HG02885 (cell line): ENCODE data around the gene PRAMEF11.

Experiments used
- ATAC-seq: cut with Tn5 transposase; IDR thresholded peaks from one replicate; pipeline ENCODE4 v1.9.1; 2021; ENCODE audit warnings: mild to moderate bottlenecking; ENCODE audit not compliant: unreplicated experiment, poor library complexity

PRAMEF11 gene

DNA sequence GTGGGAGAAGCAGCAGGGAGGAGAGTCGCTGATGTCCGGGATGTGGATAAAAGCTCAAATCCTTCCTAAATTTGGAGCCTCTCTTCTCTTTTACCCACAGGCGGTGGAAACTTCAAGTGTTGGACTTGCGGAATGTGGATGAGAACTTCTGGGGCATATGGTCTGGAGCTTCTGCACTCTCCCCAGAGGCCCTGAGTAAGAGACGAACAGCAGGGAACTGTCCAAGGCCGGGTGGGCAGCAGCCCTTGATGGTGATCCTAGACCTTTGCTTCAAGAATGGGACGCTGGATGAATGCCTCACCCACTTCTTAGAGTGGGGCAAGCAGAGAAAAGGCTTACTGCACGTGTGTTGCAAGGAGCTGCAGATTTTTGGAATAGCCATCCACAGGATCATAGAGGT, 55.8 kb downstream of the PRAMEF11 start:
- ATAC-seq: no peak

DNA sequence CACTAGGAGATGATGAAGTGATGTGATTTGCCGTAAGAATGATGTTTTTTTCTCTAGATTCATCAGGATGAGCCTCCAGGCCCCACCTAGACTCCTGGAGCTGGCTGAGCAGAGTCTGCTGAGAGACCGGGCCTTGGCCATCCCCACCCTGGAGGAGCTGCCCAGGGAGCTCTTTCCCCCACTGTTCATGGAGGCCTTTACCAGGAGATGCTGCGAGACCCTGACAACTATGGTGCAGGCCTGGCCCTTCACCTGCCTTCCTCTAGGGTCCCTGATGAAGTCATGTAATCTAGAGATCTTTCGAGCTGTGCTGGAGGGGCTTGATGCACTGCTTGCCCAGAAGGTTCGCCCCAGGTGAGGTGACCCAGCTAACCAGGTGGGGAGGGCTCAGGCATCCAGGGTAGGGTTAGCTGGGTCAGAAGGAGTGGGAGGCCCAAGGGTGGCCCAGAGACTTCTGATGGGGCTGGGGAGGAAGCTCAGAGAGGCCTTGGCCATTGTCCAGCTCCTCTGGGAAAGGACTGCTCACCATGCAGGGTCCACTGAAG, 56.3 kb downstream of the PRAMEF11 start:
- no peak for ATAC-seq
